NCI-H2227 (cell line): ENCODE data around the gene SEMG1.

Experiments used
- DNase-seq: peaks from one replicate; lab custom pipeline; 2025; ENCODE audit not compliant: unreplicated experiment; lab: John Stamatoyannopoulos, UW

The SEMG1 gene

DNA sequence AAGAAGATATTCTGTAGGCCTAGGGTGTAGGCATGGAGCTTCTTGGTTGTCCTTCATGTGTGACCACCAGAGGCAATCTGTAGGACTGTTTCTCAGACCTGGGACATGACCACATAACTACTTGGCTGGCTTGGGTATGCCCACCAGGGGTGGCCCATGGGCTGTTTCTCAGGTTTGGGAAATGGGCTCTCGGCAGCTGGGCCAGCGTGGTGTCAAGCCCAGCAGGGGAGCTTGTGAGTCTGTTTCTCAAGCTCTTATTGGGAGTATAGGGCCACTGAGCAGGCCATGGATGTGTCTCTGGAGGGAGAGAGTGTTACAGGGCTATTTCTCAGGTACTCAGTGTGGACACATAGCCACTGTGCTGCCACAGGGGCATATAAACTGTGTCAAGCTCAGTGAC lies 11.8 kb downstream of the SEMG1 start:
- DNase-seq: no peak

DNA sequence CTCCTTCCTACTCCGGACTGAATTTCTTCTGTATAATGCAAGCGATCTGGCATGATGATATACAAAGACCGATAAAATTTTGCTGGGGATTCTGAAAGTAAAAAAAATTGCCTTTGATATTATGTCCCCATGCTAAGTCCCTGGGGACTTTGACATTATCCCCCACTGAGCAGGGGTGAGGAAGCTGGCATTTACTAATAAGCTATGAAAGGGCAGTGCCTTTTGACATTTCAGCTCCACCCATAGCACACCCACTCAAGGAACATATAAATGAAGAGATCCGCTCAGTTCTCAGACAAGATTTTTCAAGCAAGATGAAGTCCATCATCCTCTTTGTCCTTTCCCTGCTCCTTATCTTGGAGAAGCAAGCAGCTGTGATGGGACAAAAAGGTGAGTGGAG lies 14.2 kb downstream of the SEMG1 start, which contains the start of gene SEMG2:
TSS of gene SEMG2 (plus strand) at position 298 of the 400 bp plus-strand sequence. CDS start at position 315, 17 bp downstream.
- DNase-seq: no peak

DNA sequence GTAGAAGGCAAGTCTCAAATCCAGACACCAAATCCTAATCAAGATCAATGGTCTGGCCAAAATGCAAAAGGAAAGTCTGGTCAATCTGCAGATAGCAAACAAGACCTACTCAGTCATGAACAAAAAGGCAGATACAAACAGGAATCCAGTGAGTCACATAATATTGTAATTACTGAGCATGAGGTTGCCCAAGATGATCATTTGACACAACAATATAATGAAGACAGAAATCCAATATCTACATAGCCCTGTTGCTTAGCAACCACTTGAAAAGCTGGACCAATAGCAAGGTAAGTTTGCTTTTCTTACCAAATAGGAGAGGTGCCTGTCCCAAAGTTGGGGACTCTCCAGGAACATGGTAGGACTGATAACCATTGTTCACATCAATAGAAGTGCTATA lies 16.3 kb downstream of the SEMG1 start:
- DNase-seq: no peak

DNA sequence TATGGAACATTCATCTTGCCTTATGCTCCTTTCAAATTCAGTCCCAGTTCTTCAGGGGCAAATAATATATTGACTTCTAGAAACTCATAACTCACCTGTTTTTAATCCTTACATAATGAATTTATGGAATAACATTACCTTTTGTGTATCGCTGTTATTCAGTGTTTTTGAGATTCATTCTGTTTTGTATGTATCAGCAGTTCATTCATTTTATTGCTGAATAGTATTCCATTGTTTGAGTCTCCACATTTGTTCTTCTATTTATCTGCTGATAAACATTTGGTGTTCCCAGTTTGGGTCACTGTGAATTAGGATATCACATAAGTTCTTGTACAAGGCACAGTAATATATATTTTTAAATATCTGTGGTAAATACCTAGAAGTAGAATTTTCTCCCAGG lies 19.5 kb downstream of the SEMG1 start:
- DNase-seq: no peak

DNA sequence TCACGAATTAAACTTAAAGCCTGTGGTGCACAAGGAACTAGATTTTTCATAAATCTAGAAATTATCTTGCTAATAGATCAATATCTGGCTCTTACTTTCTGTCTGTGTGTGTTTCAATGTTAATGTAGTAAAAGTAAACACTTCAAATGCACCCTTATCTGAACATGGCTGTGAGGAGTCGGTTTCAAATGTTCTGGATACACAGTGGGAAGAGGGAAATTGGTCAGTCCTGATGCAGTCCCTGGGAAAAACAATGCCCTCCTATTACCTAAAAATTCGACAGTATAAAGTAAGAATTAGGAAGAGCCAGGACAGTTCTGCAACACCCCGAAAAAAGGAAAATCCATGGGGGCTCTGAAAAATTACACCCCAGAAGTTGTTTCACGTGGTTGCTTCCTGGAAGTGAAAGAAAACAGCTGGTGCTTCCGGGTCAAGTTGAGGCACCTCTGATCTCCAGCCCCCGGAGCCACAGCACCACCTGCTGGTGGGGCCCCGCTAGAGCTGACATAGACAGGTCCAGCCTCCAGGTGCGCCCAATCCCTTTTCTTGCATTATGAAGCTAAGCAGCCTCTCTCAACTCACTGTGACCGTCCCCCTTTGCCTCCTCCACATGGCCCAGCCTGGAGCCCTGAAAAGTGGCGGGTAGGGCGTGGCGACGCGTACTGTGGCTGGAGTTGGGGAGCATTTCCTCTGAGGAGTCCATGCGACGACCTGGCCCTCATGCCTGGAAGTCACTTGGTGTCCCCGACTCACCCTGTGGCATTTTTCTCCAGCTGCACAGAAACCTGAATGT lies 22.6 kb downstream of the SEMG1 start:
- DNase-seq: peak; percentile 5

DNA sequence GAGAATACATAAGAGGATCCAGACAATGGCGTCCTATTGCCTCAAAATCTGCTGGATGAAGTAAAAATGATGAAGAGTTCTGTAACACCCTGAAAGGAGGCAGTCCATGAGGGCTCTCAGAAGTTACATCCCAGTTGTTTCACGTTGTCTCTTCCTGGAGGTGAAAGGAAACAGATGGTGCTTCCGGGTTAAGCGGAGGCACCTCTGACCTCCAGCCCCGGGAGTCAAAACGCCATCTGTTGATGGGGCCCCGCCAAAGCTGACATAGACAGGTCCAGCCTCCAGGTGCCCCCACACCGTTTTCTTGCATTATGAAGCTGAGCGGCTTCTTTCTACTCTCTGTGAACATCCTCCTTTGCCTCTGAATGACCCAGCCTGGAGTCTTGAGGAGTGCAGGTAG lies 23.8 kb downstream of the SEMG1 start:
- no peak for DNase-seq

DNA sequence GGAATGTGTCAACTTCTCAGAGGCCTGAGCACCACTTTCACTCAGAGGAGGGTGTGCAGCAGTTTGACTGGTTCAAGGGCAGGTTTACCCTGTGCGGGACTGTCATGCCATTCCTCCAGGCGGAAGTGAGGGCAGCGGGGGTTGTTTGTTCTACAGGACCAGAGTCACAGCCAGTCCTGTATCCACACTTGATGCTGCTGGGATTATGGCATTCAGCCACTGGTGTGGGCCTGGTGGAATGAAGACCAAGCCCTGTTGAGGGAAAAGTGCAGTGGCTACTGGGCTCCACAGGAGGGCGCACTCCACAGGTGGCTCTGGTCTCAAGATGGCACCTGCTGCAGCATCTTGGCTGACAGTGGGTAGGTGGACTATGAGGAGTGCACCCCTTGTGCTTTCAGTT lies 29.2 kb downstream of the SEMG1 start:
- DNase-seq: no peak

DNA sequence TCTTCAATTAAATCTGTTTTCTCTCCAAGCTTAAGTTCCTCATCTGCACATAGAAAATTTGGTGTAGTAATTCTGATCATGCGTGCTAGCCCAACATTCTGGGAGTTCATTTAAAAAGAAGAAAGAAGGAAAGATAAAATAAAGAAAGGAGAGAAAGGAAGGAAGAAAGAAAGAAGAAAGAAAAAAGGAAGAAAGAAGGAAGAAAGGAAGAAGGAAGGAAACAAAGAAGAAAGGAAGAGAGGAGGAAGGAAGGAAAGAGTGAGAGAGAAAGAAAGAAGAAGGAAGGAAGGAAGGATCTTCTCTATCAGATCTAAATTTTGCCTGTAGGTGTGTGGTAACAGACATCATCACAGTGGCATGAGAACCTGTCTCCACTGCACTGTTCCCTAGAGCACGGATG lies 31.3 kb downstream of the SEMG1 start:
- no peak for DNase-seq

DNA sequence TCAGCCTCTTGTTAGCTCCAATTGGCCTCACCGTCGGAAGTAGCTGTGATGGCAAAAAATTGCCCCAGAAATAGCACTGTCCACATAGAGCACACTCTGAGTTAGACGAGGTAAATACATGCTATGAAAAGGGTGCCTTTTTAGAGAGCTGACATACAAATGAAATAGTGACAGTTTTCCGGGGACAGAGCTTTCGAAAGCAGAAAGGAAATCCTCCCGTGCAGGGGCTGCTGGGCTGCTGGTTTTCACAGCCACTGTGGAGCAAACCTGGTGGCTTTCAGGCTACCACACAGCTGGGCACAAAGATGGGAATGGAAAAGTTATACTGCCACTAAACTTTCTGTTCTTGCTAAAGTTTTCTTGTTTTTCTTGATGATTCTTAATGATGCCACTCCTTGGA lies 39.3 kb downstream of the SEMG1 start:
- DNase-seq: no peak

DNA sequence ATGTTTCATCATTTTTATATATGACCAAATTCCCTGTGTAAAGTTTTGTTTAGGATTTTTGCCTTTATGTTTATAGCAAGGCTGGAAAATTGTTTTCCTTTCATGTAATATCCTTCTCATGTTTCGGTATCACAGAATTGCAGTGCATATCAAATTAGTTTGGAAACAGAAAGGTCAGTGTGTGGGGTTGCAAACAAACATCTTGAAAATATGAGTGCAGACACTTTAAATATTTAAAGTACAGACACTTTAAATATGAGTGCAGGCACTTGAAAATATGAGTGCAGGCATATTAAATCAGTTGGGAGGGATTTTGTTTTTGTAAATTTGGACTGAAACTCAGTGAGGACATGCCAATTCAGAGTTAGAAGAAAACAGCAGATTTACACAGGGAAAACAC lies 41.0 kb downstream of the SEMG1 start:
- no peak for DNase-seq

DNA sequence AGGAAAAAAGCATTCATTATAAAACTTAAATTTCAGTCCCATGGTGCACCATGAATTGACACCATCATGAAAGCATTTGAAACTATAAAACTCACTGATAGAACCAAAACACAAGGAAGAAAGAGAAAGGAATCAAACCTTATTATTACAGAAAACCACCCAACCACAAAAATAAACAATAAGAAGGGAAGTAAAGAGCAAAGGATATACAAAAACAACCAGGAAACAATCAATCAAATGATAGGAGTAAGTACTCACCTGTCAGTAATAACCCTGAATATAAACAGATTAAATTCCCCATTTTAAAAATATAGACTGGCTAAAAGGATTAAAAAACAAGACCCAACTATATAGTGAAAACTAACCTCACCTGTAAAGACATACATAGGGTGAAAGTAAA lies 41.8 kb downstream of the SEMG1 start:
- DNase-seq: no peak

DNA sequence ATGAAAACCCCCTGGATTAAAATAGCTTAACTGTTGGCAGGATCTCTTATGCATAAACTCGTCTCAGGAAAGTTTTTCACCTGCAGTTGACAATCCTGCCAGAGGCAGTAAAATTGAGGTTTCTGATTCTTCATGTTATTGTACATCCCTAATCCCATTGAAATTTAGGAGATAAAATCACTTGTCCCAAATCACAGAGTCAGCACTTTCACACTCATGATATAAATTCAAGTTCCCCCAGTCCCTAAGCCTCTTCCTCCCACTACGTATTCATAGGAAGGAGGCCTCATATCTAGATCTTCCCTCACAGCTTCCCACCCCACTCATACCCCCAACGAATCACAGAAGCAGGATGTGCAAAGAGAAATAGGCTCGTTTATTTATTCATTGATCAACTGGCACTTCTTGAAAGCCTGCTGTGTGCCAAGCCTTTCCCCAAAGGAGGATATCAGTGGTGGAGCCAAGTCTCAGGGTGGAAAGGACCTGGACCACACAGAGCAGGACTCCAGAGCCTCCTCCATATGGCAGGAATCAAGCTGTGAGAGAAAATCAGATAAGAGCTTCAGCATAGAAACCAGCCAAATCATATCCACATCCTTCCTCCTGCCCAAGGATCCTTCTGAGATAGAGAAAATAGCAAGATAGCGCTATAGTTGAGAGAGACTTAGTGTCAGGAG lies 45.2 kb downstream of the SEMG1 start:
- no peak for DNase-seq

DNA sequence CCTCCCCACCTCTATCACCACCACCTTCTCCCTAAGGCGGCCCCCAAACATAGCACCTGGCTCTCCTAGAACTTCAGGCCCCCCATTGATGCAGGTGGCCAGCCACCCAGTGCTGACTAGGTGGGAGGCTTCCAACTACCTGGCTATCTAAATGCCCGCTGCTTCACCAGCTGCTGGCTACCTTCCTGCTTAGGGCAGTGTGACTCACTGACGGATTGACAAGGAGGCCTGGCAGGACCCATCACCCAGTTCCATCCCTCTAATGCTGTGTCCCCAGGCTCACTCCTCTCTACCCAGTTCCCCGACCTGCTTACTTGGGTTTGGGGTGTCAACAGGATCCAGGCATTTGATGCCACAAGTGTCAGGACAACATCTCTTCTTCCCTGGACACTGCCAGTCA lies 46.4 kb downstream of the SEMG1 start:
- no peak for DNase-seq

DNA sequence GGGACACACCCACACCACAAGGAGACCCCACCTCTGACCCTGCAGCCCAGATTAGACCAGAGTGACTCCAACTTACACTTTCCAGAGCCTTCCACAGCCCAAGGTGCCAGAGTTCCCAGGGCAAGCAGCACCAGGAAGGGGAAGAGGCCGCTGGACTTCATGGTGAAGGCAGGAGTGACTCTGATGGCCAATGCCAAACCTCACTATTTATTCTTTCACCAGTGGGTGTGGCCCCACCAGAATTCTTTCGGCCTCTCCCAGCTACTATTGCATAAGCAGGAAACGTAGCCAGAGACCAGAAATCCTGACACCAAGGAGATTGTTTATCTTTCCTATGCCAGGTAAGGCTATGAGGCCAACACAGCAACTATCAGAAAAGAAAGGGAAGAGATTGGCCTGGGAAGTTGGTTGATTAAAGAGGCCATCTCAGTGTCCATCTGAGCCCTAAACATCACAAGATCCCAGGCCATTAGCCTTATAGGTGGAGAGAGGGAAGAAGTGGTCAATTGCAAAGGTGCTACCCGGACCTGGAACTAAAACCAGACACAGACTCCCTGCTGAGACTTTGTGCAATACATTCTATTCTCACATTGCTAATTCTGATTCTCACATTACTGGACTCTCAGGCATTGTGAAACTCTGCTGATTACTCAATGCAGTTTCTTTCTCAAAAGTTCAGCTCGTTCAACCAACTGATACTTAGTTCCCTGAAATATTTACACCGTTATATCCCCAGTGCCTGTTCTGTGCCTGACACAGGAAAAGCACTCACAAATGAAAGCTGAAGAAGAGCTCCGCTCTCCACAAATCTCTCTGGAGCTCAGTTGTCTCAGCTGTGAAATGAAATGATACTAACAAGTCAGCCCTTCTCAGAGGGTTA lies 47.8 kb downstream of the SEMG1 start, which contains the start of gene SLPI:
TSS of gene SLPI (minus strand) at position 182 of the 880 bp plus-strand sequence. CDS start at position 161, 21 bp downstream.
- DNase-seq: no peak

DNA sequence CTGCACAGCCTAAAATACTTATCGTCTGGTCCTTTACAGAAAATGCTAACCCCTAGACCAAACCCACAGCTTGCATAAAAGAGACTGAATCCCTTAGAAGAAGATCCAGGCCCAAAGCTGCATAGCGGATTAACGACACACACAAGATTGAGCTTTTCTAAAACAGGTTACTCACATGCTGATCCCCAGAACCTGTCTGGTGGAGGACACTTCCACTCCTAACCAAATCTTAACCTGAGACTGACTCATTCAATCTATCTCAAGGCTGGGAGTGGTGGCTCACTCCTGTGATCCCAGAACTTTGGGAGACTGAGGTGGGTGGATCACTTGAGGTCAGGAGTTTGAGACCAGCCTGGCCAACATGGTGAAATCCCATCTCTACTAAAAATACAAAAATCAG lies 50.3 kb downstream of the SEMG1 start:
- DNase-seq: no peak

DNA sequence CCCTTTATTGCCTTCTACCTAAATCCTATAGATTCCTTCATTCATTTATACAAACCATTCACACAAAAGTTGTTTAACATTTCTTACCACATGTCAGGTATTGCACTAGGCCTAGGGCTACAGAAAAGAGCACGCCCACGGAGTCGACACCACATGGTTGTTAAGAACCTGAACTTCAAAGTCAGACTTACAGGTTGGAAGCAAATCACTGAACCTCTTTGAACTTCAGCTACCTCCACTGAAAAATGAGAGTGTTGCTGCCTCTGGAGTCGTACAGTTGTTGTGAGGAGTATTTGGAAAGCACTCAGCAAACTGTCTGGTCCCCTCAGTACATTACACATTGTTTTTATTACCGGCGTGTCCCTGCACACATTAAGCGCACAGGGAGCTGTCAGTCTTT lies 50.9 kb downstream of the SEMG1 start:
- no peak for DNase-seq

DNA sequence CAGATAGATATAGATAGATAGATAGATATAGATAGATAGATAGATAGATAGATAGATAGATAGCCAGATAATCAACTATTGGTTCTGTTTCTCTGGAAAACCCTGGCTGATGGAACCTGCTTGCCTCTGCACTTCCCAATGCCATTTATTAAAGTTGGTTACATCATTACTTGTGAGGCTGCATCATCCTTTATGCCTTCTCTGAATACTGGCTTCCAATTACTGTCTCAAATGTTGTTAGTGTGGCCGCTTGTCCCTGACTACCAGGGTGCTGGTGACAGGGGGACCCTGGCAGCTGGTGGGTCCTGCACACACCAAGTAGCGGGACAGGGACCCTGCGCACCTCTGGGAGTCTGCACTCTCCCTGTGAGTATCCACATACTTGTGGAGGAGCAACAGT lies 51.4 kb downstream of the SEMG1 start:
- DNase-seq: no peak

DNA sequence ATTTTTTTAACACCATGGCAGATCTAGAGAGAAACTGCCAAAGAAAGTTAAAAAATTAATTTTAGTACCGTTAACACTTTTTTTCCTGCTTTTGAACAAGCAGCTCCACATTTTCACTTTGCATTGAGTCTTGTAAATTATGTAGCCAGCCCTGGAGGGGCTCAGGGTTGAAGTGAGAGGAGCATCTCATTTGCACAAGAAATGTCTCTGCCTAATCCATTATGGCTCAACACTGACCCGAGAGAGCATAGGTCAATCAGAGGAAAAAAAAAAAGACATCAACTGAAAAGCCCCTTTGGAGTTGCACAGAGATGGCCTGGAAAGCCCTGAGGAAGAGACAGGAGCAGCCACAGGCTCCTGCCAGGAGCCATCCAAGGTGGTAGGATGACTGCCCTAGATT lies 51.8 kb downstream of the SEMG1 start:
- DNase-seq: no peak
